Stimulated activated memory B cell treated with anti-CD40 and anti-IgM and Interleukin-4, amounts not matched to agents 10 μg/mL and 1 μg/mL and 100 μg/mL, for 72 hours (primary cell): ENCODE results near the gene ADARB1.

Source experiments
- ATAC-seq: fragments of 150-1000 bp; cut with Tn5 transposase; 2 replicates; pipeline ENCODE4 v1.10.0; 2021
- H3K27ac Mint-ChIP-seq: one replicate; pipeline ENCODE4 v1.8.0; 2022; ENCODE audit warnings: mild to moderate bottlenecking, mixed read lengths
- H3K27me3 Mint-ChIP-seq: one replicate; pipeline ENCODE4 v1.8.0; 2022; ENCODE audit warnings: mixed read lengths
- H3K36me3 Mint-ChIP-seq: one replicate; pipeline ENCODE4 v1.8.0; 2022; ENCODE audit warnings: mixed read lengths
- H3K4me1 Mint-ChIP-seq: one replicate; pipeline ENCODE4 v1.8.0; 2022; ENCODE audit warnings: mixed read lengths
- H3K4me3 Mint-ChIP-seq: one replicate; pipeline ENCODE4 v1.8.0; 2022; ENCODE audit warnings: mild to moderate bottlenecking, moderate library complexity, mixed read lengths
- H3K9me3 Mint-ChIP-seq: one replicate; pipeline ENCODE4 v1.8.0; 2022; ENCODE audit warnings: mixed read lengths

ADARB1 gene

GRCh38 chr21:45155910-45156309 is 81.5 kb downstream of the ADARB1 start:
- Mint-ChIP-seq H3K4me1 (peaks cover 62% of the 10 kb centered on the region), H3K4me3 (no peak overlapping the region), H3K9me3 (peaks cover 21% of the 10 kb centered on the region), H3K36me3 (peaks cover 46% of the 10 kb centered on the region), H3K27ac (no peak overlapping the region), H3K27me3 (no peaks in the 10 kb centered on the region)
- ATAC-seq = peak; percentile 41

GRCh38 chr21:45156459-45156858 is 82.1 kb downstream of the ADARB1 start:
- no peak for ATAC-seq
- Mint-ChIP-seq H3K4me3 (no peak overlapping the region), H3K9me3 (peaks cover 21% of the 10 kb centered on the region), H3K27me3 (no peaks in the 10 kb centered on the region), H3K4me1 (peaks cover 59% of the 10 kb centered on the region), H3K36me3 (peaks cover 46% of the 10 kb centered on the region), H3K27ac (no peak overlapping the region)

- no peak for ATAC-seq
- no peaks in the 10 kb centered on the region for H3K27me3 Mint-ChIP-seq
Measured at GRCh38 chr21:45157932-45158331, 83.6 kb downstream of the ADARB1 start.

GRCh38 chr21:45158491-45159423 is 84.4 kb downstream of the ADARB1 start:
- H3K4me3 Mint-ChIP-seq = no peak overlapping the region
- peak; percentile 81 for ATAC-seq
- peaks cover 36% of the 10 kb centered on the region for H3K4me1 Mint-ChIP-seq
- H3K27me3 Mint-ChIP-seq = no peaks in the 10 kb centered on the region
- H3K36me3 Mint-ChIP-seq = peaks cover 53% of the 10 kb centered on the region
- H3K9me3 Mint-ChIP-seq = peaks cover 21% of the 10 kb centered on the region
- H3K27ac Mint-ChIP-seq = peak overlapping the region; percentile 27

More at GRCh38 chr21:45157932-45158331, 83.6 kb downstream of the ADARB1 start:
- peaks cover 44% of the 10 kb centered on the region for H3K4me1 Mint-ChIP-seq
- H3K36me3 Mint-ChIP-seq = peaks cover 53% of the 10 kb centered on the region
- H3K9me3 Mint-ChIP-seq = peaks cover 21% of the 10 kb centered on the region
- no peak overlapping the region for H3K4me3 Mint-ChIP-seq
- H3K27ac Mint-ChIP-seq = no peak overlapping the region

GRCh38 chr21:45160198-45160597 is 85.8 kb downstream of the ADARB1 start:
- no peak overlapping the region for H3K27ac Mint-ChIP-seq
- H3K27me3 Mint-ChIP-seq = no peaks in the 10 kb centered on the region
- peaks cover 21% of the 10 kb centered on the region for H3K9me3 Mint-ChIP-seq
- H3K4me1 Mint-ChIP-seq = peaks cover 28% of the 10 kb centered on the region
- ATAC-seq = no peak
- peaks cover 46% of the 10 kb centered on the region for H3K36me3 Mint-ChIP-seq
- no peak overlapping the region for H3K4me3 Mint-ChIP-seq

GRCh38 chr21:45161038-45161945 is 86.9 kb downstream of the ADARB1 start:
- Mint-ChIP-seq H3K27ac (no peak overlapping the region), H3K9me3 (peaks cover 11% of the 10 kb centered on the region), H3K36me3 (peaks cover 35% of the 10 kb centered on the region), H3K27me3 (no peaks in the 10 kb centered on the region), H3K4me3 (no peak overlapping the region), H3K4me1 (peaks cover 17% of the 10 kb centered on the region)
- ATAC-seq = no peak

- H3K27ac Mint-ChIP-seq = no peak overlapping the region
- peaks cover 28% of the 10 kb centered on the region for H3K36me3 Mint-ChIP-seq
- peaks cover 7% of the 10 kb centered on the region for H3K9me3 Mint-ChIP-seq
- no peak for ATAC-seq
- H3K4me1 Mint-ChIP-seq = peaks cover 13% of the 10 kb centered on the region
- no peaks in the 10 kb centered on the region for H3K27me3 Mint-ChIP-seq
- no peak overlapping the region for H3K4me3 Mint-ChIP-seq
Measured at GRCh38 chr21:45162115-45162514, 87.7 kb downstream of the ADARB1 start.

- Mint-ChIP-seq H3K36me3 (peaks cover 21% of the 10 kb centered on the region), H3K9me3 (peaks cover 7% of the 10 kb centered on the region), H3K4me3 (no peak overlapping the region), H3K27ac (no peak overlapping the region), H3K4me1 (peaks cover 13% of the 10 kb centered on the region), H3K27me3 (no peaks in the 10 kb centered on the region)
- no peak for ATAC-seq
Measured at GRCh38 chr21:45162809-45163208, 88.4 kb downstream of the ADARB1 start.

GRCh38 chr21:45163413-45164123 is 89.2 kb downstream of the ADARB1 start:
- peaks cover 2% of the 10 kb centered on the region for H3K9me3 Mint-ChIP-seq
- no peaks in the 10 kb centered on the region for H3K27me3 Mint-ChIP-seq
- peaks cover 14% of the 10 kb centered on the region for H3K36me3 Mint-ChIP-seq
- no peak for ATAC-seq
- no peak overlapping the region for H3K27ac Mint-ChIP-seq
- H3K4me1 Mint-ChIP-seq = peaks cover 9% of the 10 kb centered on the region
- no peak overlapping the region for H3K4me3 Mint-ChIP-seq

- H3K9me3 Mint-ChIP-seq = no peaks in the 10 kb centered on the region
- H3K27me3 Mint-ChIP-seq = no peaks in the 10 kb centered on the region
- no peak for ATAC-seq
- no peak overlapping the region for H3K4me3 Mint-ChIP-seq
- no peak overlapping the region for H3K27ac Mint-ChIP-seq
- H3K36me3 Mint-ChIP-seq = peaks cover 8% of the 10 kb centered on the region
- peaks cover 3% of the 10 kb centered on the region for H3K4me1 Mint-ChIP-seq
Measured at GRCh38 chr21:45164124-45164511, 89.7 kb downstream of the ADARB1 start.

- no peak for ATAC-seq
- H3K27me3 Mint-ChIP-seq = no peaks in the 10 kb centered on the region
- H3K4me1 Mint-ChIP-seq = no peaks in the 10 kb centered on the region
- no peaks in the 10 kb centered on the region for H3K9me3 Mint-ChIP-seq
- no peak overlapping the region for H3K27ac Mint-ChIP-seq
- no peak overlapping the region for H3K4me3 Mint-ChIP-seq
- H3K36me3 Mint-ChIP-seq = peaks cover 7% of the 10 kb centered on the region
Measured at GRCh38 chr21:45164838-45165237, 90.5 kb downstream of the ADARB1 start.

GRCh38 chr21:45166931-45167330 is 92.6 kb downstream of the ADARB1 start:
- no peak for ATAC-seq
- Mint-ChIP-seq H3K9me3 (no peaks in the 10 kb centered on the region), H3K27me3 (no peaks in the 10 kb centered on the region), H3K27ac (no peak overlapping the region), H3K4me1 (no peaks in the 10 kb centered on the region), H3K36me3 (peaks cover 17% of the 10 kb centered on the region), H3K4me3 (no peak overlapping the region)

- H3K36me3 Mint-ChIP-seq = peaks cover 19% of the 10 kb centered on the region
- no peaks in the 10 kb centered on the region for H3K9me3 Mint-ChIP-seq
- no peaks in the 10 kb centered on the region for H3K4me1 Mint-ChIP-seq
- H3K27me3 Mint-ChIP-seq = no peaks in the 10 kb centered on the region
- ATAC-seq = no peak
- H3K27ac Mint-ChIP-seq = no peak overlapping the region
- H3K4me3 Mint-ChIP-seq = no peak overlapping the region
Measured at GRCh38 chr21:45167796-45168222, 93.4 kb downstream of the ADARB1 start.

GRCh38 chr21:45168522-45168921 is 94.1 kb downstream of the ADARB1 start:
- Mint-ChIP-seq H3K36me3 (peaks cover 22% of the 10 kb centered on the region), H3K27ac (no peak overlapping the region), H3K4me3 (no peak overlapping the region), H3K27me3 (no peaks in the 10 kb centered on the region), H3K4me1 (no peaks in the 10 kb centered on the region), H3K9me3 (no peaks in the 10 kb centered on the region)
- no peak for ATAC-seq

GRCh38 chr21:45169001-45169400 is 94.6 kb downstream of the ADARB1 start:
- ATAC-seq = no peak
- no peak overlapping the region for H3K4me3 Mint-ChIP-seq
- no peaks in the 10 kb centered on the region for H3K4me1 Mint-ChIP-seq
- no peaks in the 10 kb centered on the region for H3K27me3 Mint-ChIP-seq
- H3K36me3 Mint-ChIP-seq = peaks cover 22% of the 10 kb centered on the region
- no peaks in the 10 kb centered on the region for H3K9me3 Mint-ChIP-seq
- H3K27ac Mint-ChIP-seq = no peak overlapping the region
